GM18951 (cell line): ENCODE measurements around the gene NDUFS8.

ENCODE experiments used
- POLR2A ChIP-seq: IDR thresholded peaks from 4 replicates; pipeline ENCODE4 v1.6.1; 2011; ENCODE audit warnings: mild to moderate bottlenecking; ENCODE audit not compliant: insufficient read length, insufficient read depth; ENCODE audit errors: extremely low read depth
- in situ Hi-C: fragments of 300-500 bp; cut with MboI; formaldehyde crosslinking; loops from one replicate; pipeline ENCODE4 v1.12.0; 2022; ENCODE audit warnings: low sequenced_read_pairs, mixed read lengths, inconsistent platforms; ENCODE audit not compliant: unreplicated experiment

The NDUFS8 gene

GRCh38 chr11:68040101-68040956, 9.8 kb downstream of the NDUFS8 start:
- TF ChIP-seq POLR2A, result peak; percentile 40
- in situ Hi-C loops, result no loop called here

GRCh38 chr11:68040957-68041591, 10.6 kb downstream of the NDUFS8 start:
- TF ChIP-seq POLR2A, result no peak
- in situ Hi-C loops, result no loop called here

GRCh38 chr11:68041617-68042218, 11.2 kb downstream of the NDUFS8 start:
- in situ Hi-C loops, result no loop called here
- no peak for TF ChIP-seq POLR2A

GRCh38 chr11:68042219-68043028, 11.9 kb downstream of the NDUFS8 start:
- in situ Hi-C loops, result no loop called here

GRCh38 chr11:68043029-68043348, 12.5 kb downstream of the NDUFS8 start:
- no peak for TF ChIP-seq POLR2A
- in situ Hi-C loops, result no loop called here

More at GRCh38 chr11:68042219-68043028, 11.9 kb downstream of the NDUFS8 start:
- TF ChIP-seq POLR2A, result no peak

- no peak for TF ChIP-seq POLR2A
- in situ Hi-C loops, result no loop called here
Measured at GRCh38 chr11:68043349-68044144, 13.1 kb downstream of the NDUFS8 start.

GRCh38 chr11:68044145-68044813, 13.8 kb downstream of the NDUFS8 start:
- in situ Hi-C loops, result no loop called here
- TF ChIP-seq POLR2A, result no peak

GRCh38 chr11:68044898-68045351, 14.4 kb downstream of the NDUFS8 start:
- TF ChIP-seq POLR2A, result no peak
- in situ Hi-C loops, result no loop called here

- TF ChIP-seq POLR2A, result no peak
- in situ Hi-C loops, result no loop called here
Measured at GRCh38 chr11:68047437-68048290, 17.2 kb downstream of the NDUFS8 start.

- no peak for TF ChIP-seq POLR2A
- in situ Hi-C loops, result no loop called here
Measured at GRCh38 chr11:68048681-68049508, 18.4 kb downstream of the NDUFS8 start.
